ENCODE measurements around the gene SLC25A53.

The SLC25A53 gene

GRCh38 chrX:104126856-104127255, 30.0 kb downstream of the SLC25A53 start:
- POLR2A ChIA-PET, result no interaction called here
- Histone ChIP-seq H3K27ac (ENCODE audit: extremely low read depth, low read depth, low read length) (no peak overlapping the region), H3K36me3 (ENCODE audit: control insufficient read depth in 2 of 2, insufficient read depth in 1 of 2, low read length in 2 of 2) (peaks cover 0 to 18% of the 10 kb centered on the region in 2 experiments; a peak in 1 of 3 replicates), H3K9me3 (ENCODE audit: control insufficient read depth, insufficient read depth, low read depth, low read length) (no peaks in the 10 kb centered on the region), H3K4me1 (ENCODE audit: control insufficient read depth, insufficient read depth, low read length) (no peaks in the 10 kb centered on the region), H3K4me3 (ENCODE audit: low read depth, low read length) (no peak overlapping the region)
- TF ChIP-seq ZNF623 (tag by site-specific recombination; IDR thresholded peaks at IDR 0.05) (no peak), ZNF544 (tag by site-specific recombination; IDR thresholded peaks at IDR 0.05) (no peak), ZBTB8A (tag by site-specific recombination; IDR thresholded peaks at IDR 0.05) (no peak), MZF1 (tag by site-specific recombination; IDR thresholded peaks at IDR 0.05; ENCODE audit: borderline replicate concordance) (no peak)
- CTCF ChIA-PET, result interaction anchor here (0.7 to 2.2 kb wide), 3 partner anchors 9 to 14 kb away, joined by 3 to 10 read pairs (median 10); no protein-coding TSS in a partner anchor

- POLR2A ChIA-PET, result no interaction called here
- CTCF ChIA-PET, result interaction anchor here (0.6 to 1.6 kb wide), 2 partner anchors 14 to 262 kb away, joined by 3 to 9 read pairs; no protein-coding TSS in a partner anchor
- H3K4me3 ChIP-seq (ENCODE audit: low read depth, low read length), result no peak overlapping the region
- TF ChIP-seq KLF10 (tag by site-specific recombination; IDR thresholded peaks at IDR 0.05) (no peak), ZNF530 (tag by site-specific recombination; IDR thresholded peaks at IDR 0.05; ENCODE audit: low read depth) (no peak), ZNF121 (tag by site-specific recombination; IDR thresholded peaks at IDR 0.05) (no peak), ZNF311 (tag by site-specific recombination; IDR thresholded peaks at IDR 0.05; ENCODE audit: borderline replicate concordance) (no peak), ZNF174 (tag by site-specific recombination; IDR thresholded peaks at IDR 0.05) (no peak), ATF2 (tag by site-specific recombination; IDR thresholded peaks at IDR 0.05; ENCODE audit: low read depth) (no peak), ZNF555 (tag by site-specific recombination; conservative IDR thresholded peaks at IDR 0.05) (no peak), HOXD13 (CRISPR knock-in tag; IDR thresholded peaks at IDR 0.05; ENCODE audit: borderline replicate concordance) (no peak)
- no peak overlapping the region for H3K27ac ChIP-seq (ENCODE audit: extremely low read depth, low read depth, low read length)
- H3K36me3 ChIP-seq (ENCODE audit: control insufficient read depth in 2 of 2, insufficient read depth in 1 of 2, low read length in 2 of 2), result no peaks in the 10 kb centered on the region
- no peaks in the 10 kb centered on the region; the same call in 1 of the 2 replicates for H3K9me3 ChIP-seq (ENCODE audit: control insufficient read depth, insufficient read depth, low read depth, low read length)
- no peaks in the 10 kb centered on the region for H3K4me1 ChIP-seq (ENCODE audit: control insufficient read depth, insufficient read depth, low read length)
Measured at GRCh38 chrX:104122829-104123228, 34.0 kb downstream of the SLC25A53 start.

- CTCF ChIA-PET, result interaction anchor here (2.7 kb wide), 1 partner anchor 18 kb away, joined by 22 read pairs; no protein-coding TSS in a partner anchor
Measured at GRCh38 chrX:104118765-104119164, 38.0 kb downstream of the SLC25A53 start.

DNA sequence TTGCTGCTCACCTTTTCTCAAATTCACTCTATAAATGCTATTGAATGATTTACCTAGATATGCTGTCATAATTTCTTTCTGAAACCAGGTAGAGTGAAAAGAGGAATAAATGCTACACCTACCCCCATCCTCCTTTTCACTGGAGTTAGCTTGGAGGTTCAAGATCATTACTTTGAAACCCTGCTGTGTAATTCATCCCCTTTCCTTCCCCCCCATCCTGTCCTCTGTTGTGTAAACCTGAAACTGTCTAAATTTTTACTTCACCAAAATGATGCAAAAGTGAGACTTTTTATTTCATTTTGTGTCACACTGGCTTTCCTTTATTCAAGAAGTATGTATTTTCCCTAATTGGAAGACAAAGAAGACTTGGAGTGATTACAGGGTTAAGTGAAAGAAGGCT, 39.0 kb downstream of the SLC25A53 start:
- no peaks in the 10 kb centered on the region for H3K4me1 ChIP-seq (ENCODE audit: control insufficient read depth, insufficient read depth, low read length)
- TF ChIP-seq TSHZ1 (tag by site-specific recombination; IDR thresholded peaks at IDR 0.05; ENCODE audit: borderline replicate concordance) (no peak), ZNF157 (tag by site-specific recombination; IDR thresholded peaks at IDR 0.05) (no peak), ZFP3 (tag by site-specific recombination; IDR thresholded peaks at IDR 0.05; ENCODE audit: low read depth) (no peak), ZNF548 (tag by site-specific recombination; IDR thresholded peaks at IDR 0.05) (no peak), ZNF138 (tag by site-specific recombination; IDR thresholded peaks at IDR 0.05; ENCODE audit: borderline replicate concordance) (no peak), YY1 (tag by site-specific recombination; IDR thresholded peaks at IDR 0.05) (no peak), ZNF747 (tag by site-specific recombination; IDR thresholded peaks at IDR 0.05) (no peak)
- no peak overlapping the region for H3K27ac ChIP-seq (ENCODE audit: extremely low read depth, low read depth, low read length)
- POLR2A ChIA-PET, result no interaction called here
- H3K36me3 ChIP-seq (ENCODE audit: control insufficient read depth in 2 of 2, insufficient read depth in 1 of 2, low read length in 2 of 2), result no peaks in the 10 kb centered on the region
- CTCF ChIA-PET, result interaction anchor here (0.5 to 1.0 kb wide), 2 partner anchors 9 to 19 kb away, joined by 3 to 4 read pairs; no protein-coding TSS in a partner anchor
- no peaks in the 10 kb centered on the region; the same call in 1 of the 2 replicates for H3K9me3 ChIP-seq (ENCODE audit: control insufficient read depth, insufficient read depth, low read depth, low read length)
- H3K4me3 ChIP-seq (ENCODE audit: low read depth, low read length), result no peak overlapping the region

More at GRCh38 chrX:104118765-104119164, 38.0 kb downstream of the SLC25A53 start:
- H3K4me3 ChIP-seq (ENCODE audit: low read depth, low read length), result no peak overlapping the region
- TF ChIP-seq ZIC2 (tag by site-specific recombination; IDR thresholded peaks at IDR 0.05), result no peak
- TF ChIP-seq ZBTB44 (tag by site-specific recombination; IDR thresholded peaks at IDR 0.05), result peak; percentile 44; the same call in 1 of the 2 replicates
- TF ChIP-seq ZBTB17 (tag by site-specific recombination; IDR thresholded peaks at IDR 0.05), result peak; percentile 46; the same call in 1 of the 2 replicates
- H3K36me3 ChIP-seq (ENCODE audit: control insufficient read depth in 2 of 2, insufficient read depth in 1 of 2, low read length in 2 of 2), result no peaks in the 10 kb centered on the region
- H3K27ac ChIP-seq (ENCODE audit: extremely low read depth, low read depth, low read length), result no peak overlapping the region
- no peaks in the 10 kb centered on the region for H3K4me1 ChIP-seq (ENCODE audit: control insufficient read depth, insufficient read depth, low read length)
- no peaks in the 10 kb centered on the region; the same call in 1 of the 2 replicates for H3K9me3 ChIP-seq (ENCODE audit: control insufficient read depth, insufficient read depth, low read depth, low read length)
- POLR2A ChIA-PET, result no interaction called here

Measured in HEK293 (cell line).